WI38 (cell line): ENCODE measurements around the gene TUBB1.
"Not testable (repeated sequence)": the region's sequence is repeated elsewhere in the genome, so short reads cannot be mapped to it uniquely, and the experiment has no call there.

Source experiments
- H3K4me3 ChIP-seq: 2 replicates; pipeline ENCODE4 v1.5.1; 2011; ENCODE audit warnings: low read depth, mild to moderate bottlenecking, control low read depth, low read length
- CTCF ChIP-seq: IDR thresholded peaks from 2 replicates; pipeline ENCODE4 v1.5.1; 2012; ENCODE audit warnings: low read depth, mild to moderate bottlenecking, control low read depth, low read length

TUBB1 gene

GRCh38 chr20:59006864-59007664, 12.2 kb upstream of the TUBB1 start, which contains the start of gene CTSZ:
Gene CTSZ (minus strand): TSS chr20:59007254. CDS start chr20:59007128, 126 bp downstream.
- peak within 1 kb of the TSS; percentile 77 for H3K4me3 ChIP-seq
- TF ChIP-seq CTCF, result no peak

- no peak for TF ChIP-seq CTCF
- peak overlapping the region; percentile 77 for H3K4me3 ChIP-seq
Measured at GRCh38 chr20:59007665-59008511, 11.3 kb upstream of the TUBB1 start.

- TF ChIP-seq CTCF, result no peak
Measured at GRCh38 chr20:59008715-59009336, 10.4 kb upstream of the TUBB1 start.

GRCh38 chr20:59010321-59010994, 8.8 kb upstream of the TUBB1 start:
- H3K4me3 ChIP-seq, result no peak overlapping the region

More at GRCh38 chr20:59008715-59009336, 10.4 kb upstream of the TUBB1 start:
- H3K4me3 ChIP-seq, result no peak overlapping the region

GRCh38 chr20:59010995-59011873, 8.0 kb upstream of the TUBB1 start:
- no peak for TF ChIP-seq CTCF
- H3K4me3 ChIP-seq, result no peak overlapping the region

More at GRCh38 chr20:59010321-59010994, 8.8 kb upstream of the TUBB1 start:
- TF ChIP-seq CTCF, result no peak

GRCh38 chr20:59011874-59012157, 7.4 kb upstream of the TUBB1 start:
- H3K4me3 ChIP-seq, result not testable (repeated sequence)
